NT2/D1 (cell line): ENCODE measurements around the gene GTF2F2.

Source experiments
- SUZ12 ChIP-seq: IDR thresholded peaks from 2 replicates; pipeline ENCODE4 v1.6.1; 2011; ENCODE audit not compliant: insufficient read length, insufficient read depth; ENCODE audit errors: extremely low read depth
- YY1 ChIP-seq: IDR thresholded peaks from 2 replicates; pipeline ENCODE4 v1.6.1; 2011; ENCODE audit not compliant: insufficient read length, insufficient read depth
- ZNF274 ChIP-seq: IDR thresholded peaks from 2 replicates; pipeline ENCODE4 v1.6.1; 2011; ENCODE audit warnings: mild to moderate bottlenecking, low read depth, low read length

DNA sequence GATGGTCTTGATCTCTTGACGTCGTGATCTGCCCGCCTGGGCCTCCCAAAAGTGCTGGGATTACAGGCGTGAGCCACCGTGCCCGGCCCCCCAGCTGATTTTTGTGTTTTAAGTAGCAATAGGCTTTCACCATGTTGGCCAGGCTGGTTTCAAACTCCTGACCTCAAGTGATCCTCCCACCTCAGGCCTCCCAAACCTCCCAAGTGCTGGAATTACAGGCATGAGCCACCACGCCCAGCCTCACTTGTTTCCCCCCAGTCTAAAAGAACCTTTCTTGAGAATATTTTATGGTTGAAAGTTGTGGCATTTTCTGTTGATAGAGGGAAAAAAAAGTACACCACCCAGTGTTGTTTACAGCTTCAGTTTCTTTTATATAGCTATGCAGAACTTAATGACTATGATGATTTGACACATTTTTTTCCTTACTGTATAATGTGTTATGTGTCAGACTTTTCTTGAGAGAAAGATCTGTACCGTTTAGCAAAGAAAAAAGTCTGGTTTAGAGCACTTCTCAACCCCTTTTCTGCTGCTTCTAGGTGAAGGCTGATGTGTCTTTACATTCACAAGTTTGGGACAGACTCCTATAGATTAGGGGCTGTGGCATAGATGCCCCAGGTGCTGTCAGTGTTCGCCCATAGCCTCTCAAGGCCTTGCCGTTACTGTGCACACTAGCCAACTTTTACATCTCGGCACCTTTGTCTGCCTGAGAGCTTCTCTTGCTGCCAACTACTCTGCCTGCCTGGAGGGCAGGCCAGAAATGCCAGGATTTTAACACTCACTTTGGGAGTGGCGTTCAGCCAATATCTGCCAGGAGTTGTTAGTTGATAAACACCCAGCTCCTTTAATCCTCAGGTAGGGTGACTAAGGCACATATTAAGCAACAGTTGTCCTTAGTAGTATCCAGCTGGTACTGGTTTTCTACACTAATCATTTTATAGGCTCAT is 47.6 kb downstream of the GTF2F2 start:
- TF ChIP-seq SUZ12 (no peak), ZNF274 (no peak), YY1 (no peak)
